Esophagus muscularis mucosa (tissue), 4 donors: ENCODE measurements around the gene TUBA4B. TPM values are rescaled to one million over a fixed set of nuclear protein-coding genes. Genes with fewer than 3 reads are reported as not detected.
"Not testable (repeated sequence)": the region's sequence is repeated elsewhere in the genome, so short reads cannot be mapped to it uniquely, and the experiment has no call there.

Experiments used
- DNase-seq: peaks from one replicate; pipeline ENCODE4 v3.0.0-alpha.2; 2017; ENCODE audit errors: extremely low spot score
- H3K27ac ChIP-seq, 4 donors: fragments of 200-600 bp; sonication (generic); replicated peaks in 1 of 4; 1 replicate in 3 of 4; 2 replicates in 1 of 4; pipeline ENCODE4 v1.5.1; 2016 to 2019; ENCODE audit warnings: mild to moderate bottlenecking in 1 of 4
- H3K27me3 ChIP-seq, 4 donors: fragments of 200-600 bp; sonication (generic); one replicate each; pipeline versions ENCODE4 v1.5.1 to v1.6.0; 2016 to 2019
- H3K36me3 ChIP-seq, 4 donors: fragments of 200-600 bp; sonication (generic); one replicate each; pipeline ENCODE4 v1.5.1; 2016 to 2019
- H3K4me1 ChIP-seq, 4 donors: fragments of 200-600 bp; sonication (generic); one replicate each; pipeline ENCODE4 v1.5.1; 2016 to 2019
- H3K4me3 ChIP-seq, 4 donors: fragments of 200-600 bp; sonication (generic); 1 replicate in 2 of 4; 2 replicates in 2 of 4; pipeline ENCODE4 v1.5.1; 2016 to 2019; ENCODE audit warnings: mild to moderate bottlenecking in 4 of 4, moderate library complexity in 1 of 4
- H3K9me3 ChIP-seq, 4 donors: fragments of 200-600 bp; sonication (generic); 1 replicate in 3 of 4; 2 replicates in 1 of 4; pipeline ENCODE4 v1.5.1; 2016 to 2019
- CTCF ChIP-seq, 3 experiments: fragments of 200-600 bp in 2 of 3; fragments of 450-650 bp in 1 of 3; sonication (generic) in 2 of 3; IDR thresholded peaks; one replicate each; pipeline ENCODE4 v1.5.1; 2017 to 2019; ENCODE audit warnings: antibody characterized with exemption in 3 of 3, mild to moderate bottlenecking in 2 of 3, moderate library complexity in 1 of 3
- EP300 ChIP-seq: sonication (generic); formaldehyde crosslinking; IDR thresholded peaks from one replicate; pipeline ENCODE4 v1.6.1; 2017; ENCODE audit warnings: antibody characterized with exemption
- POLR2A ChIP-seq: fragments of 450-650 bp; IDR thresholded peaks from one replicate; pipeline ENCODE4 v1.6.1; 2017; ENCODE audit warnings: antibody characterized with exemption, moderate library complexity, mild to moderate bottlenecking, low read depth
- POLR2AphosphoS5 ChIP-seq, 2 donors: sonication (generic); formaldehyde crosslinking; IDR thresholded peaks; one replicate each; pipeline ENCODE4 v1.6.1; 2017; ENCODE audit warnings: antibody characterized with exemption in 2 of 2
- WGBS: methylation state at CpG from one replicate; pipeline ENCODE4 v1.1.5; 2018; 5-methylcytosine and 5-hydroxymethylcytosine counted together
- intact Hi-C: fragments of 100-400 bp; cut with DNase I; formaldehyde crosslinking; loops from one replicate; pipeline ENCODE4 v1.15.1; 2023
- total RNA-seq, 4 donors: library from RNA; depleted of rRNA; stranded (reverse); fragments of >200 nt; gene quantifications; one replicate each; pipeline versions ENCODE4 v1.1.0 to v1.2.1, GENCODE V29; 2016

The TUBA4B gene
- total RNA-seq, 4 donors from 2014 or later = not detected

DNA sequence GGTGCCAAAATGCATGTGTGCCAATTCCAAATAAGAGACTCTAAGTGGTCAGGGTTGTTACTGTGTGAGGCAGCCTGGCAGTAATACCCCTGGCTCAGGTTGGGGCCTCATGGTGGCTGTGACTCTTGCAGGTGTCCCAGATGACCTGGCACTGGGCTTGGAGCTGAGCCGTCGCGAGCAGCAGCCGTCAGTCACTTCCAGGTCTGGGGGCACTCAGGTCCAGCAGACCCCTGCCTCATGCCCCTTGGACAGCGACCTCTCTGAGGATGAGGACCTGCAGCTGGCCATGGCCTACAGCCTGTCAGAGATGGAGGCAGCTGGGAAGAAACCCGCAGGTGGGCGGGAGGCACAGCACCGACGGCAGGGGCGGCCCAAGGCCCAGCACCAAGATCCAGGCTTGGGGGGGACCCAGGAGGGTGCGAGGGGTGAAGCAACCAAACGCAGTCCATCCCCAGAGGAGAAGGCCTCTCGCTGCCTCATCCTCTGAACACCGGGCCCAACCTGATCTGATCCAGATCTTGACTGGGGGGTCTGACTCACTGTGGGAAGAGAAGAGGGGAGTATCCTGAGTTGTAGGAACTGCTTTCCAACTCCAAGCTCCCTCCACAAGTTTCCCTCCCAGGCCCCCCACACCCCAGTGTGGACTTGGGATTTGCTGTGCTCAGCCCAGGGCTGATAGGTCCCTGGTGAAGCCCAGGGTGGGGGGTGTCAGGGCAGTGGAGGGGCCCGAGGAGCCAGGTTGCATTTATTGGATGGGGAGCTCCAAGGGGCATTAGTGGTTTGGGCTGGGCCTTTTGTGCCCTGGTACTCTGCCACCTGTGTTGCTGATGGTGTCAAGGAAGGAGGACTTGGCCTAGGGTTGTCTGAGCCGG is 31.7 kb downstream of the TUBA4B start:
- intact Hi-C loops = no loop called here
- TF ChIP-seq POLR2AphosphoS5 (IDR thresholded peaks at IDR 0.05) (no peak), EP300 (no peak), POLR2A (no peak), CTCF (IDR thresholded peaks at IDR 0.05) (no peak)
- H3K36me3 ChIP-seq = peaks cover 23 to 65% (median 61%) of the 10 kb centered on the region in 4 donors
- H3K4me3 ChIP-seq = no peak overlapping the region
- WGBS = 79% methylated on average over 15 of the region's 16 CpGs
- no peaks in the 10 kb centered on the region for H3K27me3 ChIP-seq
- no peaks in the 10 kb centered on the region for H3K9me3 ChIP-seq
- peaks cover 22 to 70% (median 59%) of the 10 kb centered on the region in 4 donors for H3K4me1 ChIP-seq
- peak overlapping the region in 1 of 4 donors; percentile 52 for H3K27ac ChIP-seq
- no peak for DNase-seq

- no peaks in the 10 kb centered on the region for H3K27me3 ChIP-seq
- H3K4me3 ChIP-seq = no peak overlapping the region
- no peak for DNase-seq
- peak overlapping the region in 3 of 4 donors; percentile 43 to 59 (median 52) for H3K27ac ChIP-seq
- WGBS = 88% methylated on average over 12 of the region's 12 CpGs
- intact Hi-C loops = no loop called here
- TF ChIP-seq POLR2AphosphoS5 (IDR thresholded peaks at IDR 0.05) (no peak), CTCF (IDR thresholded peaks at IDR 0.05) (no peak), POLR2A (no peak), EP300 (no peak)
- H3K36me3 ChIP-seq = peaks cover 23 to 64% (median 61%) of the 10 kb centered on the region in 4 donors
- peaks cover 16 to 70% (median 58%) of the 10 kb centered on the region in 4 donors for H3K4me1 ChIP-seq
- H3K9me3 ChIP-seq = no peaks in the 10 kb centered on the region
These were observed 32.3 kb downstream of the TUBA4B start for GRCh38 chr2:219285373-219285735.

DNA sequence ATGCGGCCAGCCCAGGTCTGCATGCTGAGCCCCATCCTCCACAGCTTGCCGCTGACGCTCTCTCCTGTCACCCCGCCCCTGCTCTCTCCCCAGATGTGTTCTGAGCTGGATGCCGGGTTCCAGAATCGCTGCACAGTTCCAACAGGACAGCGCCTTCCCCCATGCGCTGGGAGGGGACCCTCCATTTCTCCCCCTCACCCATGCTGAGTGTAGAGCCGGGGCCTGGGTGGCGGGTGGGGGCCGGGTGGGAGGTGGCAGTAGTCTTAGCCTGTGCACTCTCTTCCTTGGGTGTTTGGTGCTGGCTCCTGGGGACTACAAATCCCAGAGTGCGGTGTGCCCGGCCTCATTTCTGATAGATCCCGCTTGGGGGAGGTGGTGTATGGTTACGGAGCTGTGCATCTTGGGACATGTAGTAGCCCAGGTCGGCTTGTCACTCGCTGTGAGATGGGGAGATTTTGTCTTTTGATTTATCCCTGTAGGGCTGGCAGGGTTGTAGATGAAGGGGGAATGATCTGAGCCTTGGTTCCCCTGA is 32.9 kb downstream of the TUBA4B start:
- Histone ChIP-seq H3K27ac (peak overlapping the region; percentile 38 to 59 (median 48)), H3K4me1 (peaks cover 10 to 64% (median 52%) of the 10 kb centered on the region in 4 donors), H3K27me3 (no peaks in the 10 kb centered on the region), H3K36me3 (peaks cover 23 to 58% (median 56%) of the 10 kb centered on the region in 4 donors), H3K9me3 (no peaks in the 10 kb centered on the region), H3K4me3 (no peak overlapping the region)
- TF ChIP-seq CTCF (IDR thresholded peaks at IDR 0.05) (no peak), EP300 (no peak), POLR2AphosphoS5 (IDR thresholded peaks at IDR 0.05) (no peak), POLR2A (no peak)
- intact Hi-C loops = no loop called here
- no peak for DNase-seq
- 59% methylated on average over 17 of the region's 17 CpGs for WGBS

- no peak for TF ChIP-seq CTCF (IDR thresholded peaks at IDR 0.05)
- Histone ChIP-seq H3K27ac (peak overlapping the region; percentile 38 to 59 (median 48)), H3K4me1 (peaks cover 5 to 57% (median 45%) of the 10 kb centered on the region in 4 donors), H3K27me3 (no peaks in the 10 kb centered on the region), H3K4me3 (no peak overlapping the region), H3K36me3 (peaks cover 23 to 53% (median 50%) of the 10 kb centered on the region in 4 donors), H3K9me3 (no peaks in the 10 kb centered on the region)
- 75% methylated on average over 12 of the region's 12 CpGs for WGBS
- no peak for DNase-seq
- intact Hi-C loops = no loop called here
These were observed 33.5 kb downstream of the TUBA4B start for GRCh38 chr2:219286436-219287115.

DNA sequence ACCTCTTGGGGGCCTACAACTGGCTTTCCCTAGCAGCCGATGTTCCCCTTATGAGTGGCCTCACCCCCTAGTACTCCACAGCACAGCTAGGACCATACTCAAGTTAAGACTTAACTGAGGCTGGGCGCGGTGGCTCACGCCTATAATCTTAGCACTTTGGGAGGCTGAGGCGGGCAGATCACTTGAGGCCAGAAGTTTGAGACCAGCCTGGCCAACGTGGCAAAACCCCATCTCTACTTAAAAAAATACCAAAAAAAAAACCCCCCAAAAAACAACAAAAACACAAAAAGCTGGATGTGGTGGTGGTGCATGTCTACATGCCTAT is 34.0 kb downstream of the TUBA4B start:
- H3K27ac ChIP-seq = peak overlapping the region in 3 of 4 donors; percentile 19 to 59 (median 43)
- H3K9me3 ChIP-seq, H3K4me3 ChIP-seq, H3K27me3 ChIP-seq, intact Hi-C loops, DNase-seq: not testable (repeated sequence)
- H3K36me3 ChIP-seq = peaks cover 23 to 48% (median 45%) of the 10 kb centered on the region in 4 donors
- 84% methylated on average over 6 of the region's 6 CpGs for WGBS
- peaks cover 5 to 52% (median 41%) of the 10 kb centered on the region in 4 donors for H3K4me1 ChIP-seq
